ENCODE data around the gene GRIK5. TPM values are rescaled to one million over a fixed set of nuclear protein-coding genes. Genes with fewer than 3 reads are reported as not detected.

Gene GRIK5
- total RNA-seq, 1 experiment from 2014 or later: 0.61 TPM

- TF ChIP-seq CTCF (IDR thresholded peaks at IDR 0.05; ENCODE audit: unreplicated experiment): no peak
- intact Hi-C loops (cut with micrococcal nuclease; ENCODE audit: unreplicated experiment): no loop called here
- no TSS peak for BruUV-seq (replicated peaks)
- Mint-ChIP-seq H3K9me3 (ENCODE audit: low read depth, unreplicated experiment) (no peaks in the 10 kb centered on the region), H3K27ac (ENCODE audit: unreplicated experiment) (peak overlapping the region; percentile 1), H3K27me3 (ENCODE audit: unreplicated experiment) (no peaks in the 10 kb centered on the region), H3K4me1 (ENCODE audit: low read depth, unreplicated experiment) (peaks cover 61% of the 10 kb centered on the region), H3K36me3 (ENCODE audit: insufficient read depth, unreplicated experiment) (peaks cover 6% of the 10 kb centered on the region), H3K4me3 (ENCODE audit: low read depth, unreplicated experiment) (no peak overlapping the region)
- CTCF ChIA-PET: interaction anchor here (0.5 to 1.0 kb wide), 2 partner anchors 10 to 269 kb away, joined by 3 read pairs; no protein-coding TSS in a partner anchor
- no peak for DNase-seq
Observed at GRCh38 chr19:42115705-42116104, 45.7 kb upstream of the GRIK5 start.

GRCh38 chr19:42115219-42115618 lies 45.2 kb upstream of the GRIK5 start:
- no peaks in the 10 kb centered on the region for H3K9me3 Mint-ChIP-seq (ENCODE audit: low read depth, unreplicated experiment)
- DNase-seq: no peak
- peaks cover 57% of the 10 kb centered on the region for H3K4me1 Mint-ChIP-seq (ENCODE audit: low read depth, unreplicated experiment)
- H3K27me3 Mint-ChIP-seq (ENCODE audit: unreplicated experiment): no peaks in the 10 kb centered on the region
- H3K36me3 Mint-ChIP-seq (ENCODE audit: insufficient read depth, unreplicated experiment): peaks cover 6% of the 10 kb centered on the region
- no TSS peak for BruUV-seq (replicated peaks)
- intact Hi-C loops (cut with micrococcal nuclease; ENCODE audit: unreplicated experiment): no loop called here
- CTCF ChIA-PET: interaction anchor here (0.5 to 1.0 kb wide), 2 partner anchors 10 to 270 kb away, joined by 3 read pairs; no protein-coding TSS in a partner anchor
- TF ChIP-seq CTCF (IDR thresholded peaks at IDR 0.05; ENCODE audit: unreplicated experiment): no peak
- no peak overlapping the region for H3K4me3 Mint-ChIP-seq (ENCODE audit: low read depth, unreplicated experiment)
- H3K27ac Mint-ChIP-seq (ENCODE audit: unreplicated experiment): peak overlapping the region; percentile 1

- Mint-ChIP-seq H3K4me3 (ENCODE audit: low read depth, unreplicated experiment) (no peak overlapping the region), H3K27me3 (ENCODE audit: unreplicated experiment) (no peaks in the 10 kb centered on the region), H3K27ac (ENCODE audit: unreplicated experiment) (peak overlapping the region; percentile 61), H3K9me3 (ENCODE audit: low read depth, unreplicated experiment) (no peaks in the 10 kb centered on the region), H3K36me3 (ENCODE audit: insufficient read depth, unreplicated experiment) (peaks cover 6% of the 10 kb centered on the region), H3K4me1 (ENCODE audit: low read depth, unreplicated experiment) (peaks cover 57% of the 10 kb centered on the region)
- intact Hi-C loops (cut with micrococcal nuclease; ENCODE audit: unreplicated experiment): no loop called here
- CTCF ChIA-PET: interaction anchor here (0.6 to 1.3 kb wide), 3 partner anchors 13 to 62 kb away, joined by 4 to 5 read pairs (median 4); no protein-coding TSS in a partner anchor
- TF ChIP-seq CTCF (IDR thresholded peaks at IDR 0.05; ENCODE audit: unreplicated experiment): no peak
- no TSS peak for BruUV-seq (replicated peaks)
- DNase-seq: no peak
Observed at GRCh38 chr19:42114412-42114811, 44.4 kb upstream of the GRIK5 start.

- CTCF ChIA-PET: interaction anchor here (0.6 to 2.2 kb wide), 11 partner anchors 13 to 282 kb away, joined by 3 to 8 read pairs (median 4); partner anchors contain the start of gene POU2F2
- Mint-ChIP-seq H3K27ac (ENCODE audit: unreplicated experiment) (peak overlapping the region; percentile 61), H3K4me3 (ENCODE audit: low read depth, unreplicated experiment) (peak overlapping the region; percentile 19), H3K36me3 (ENCODE audit: insufficient read depth, unreplicated experiment) (peaks cover 6% of the 10 kb centered on the region), H3K9me3 (ENCODE audit: low read depth, unreplicated experiment) (no peaks in the 10 kb centered on the region), H3K27me3 (ENCODE audit: unreplicated experiment) (no peaks in the 10 kb centered on the region), H3K4me1 (ENCODE audit: low read depth, unreplicated experiment) (peaks cover 56% of the 10 kb centered on the region)
- intact Hi-C loops (cut with micrococcal nuclease; ENCODE audit: unreplicated experiment): no loop called here
- DNase-seq: peak; percentile 65
- no TSS peak for BruUV-seq (replicated peaks)
- no peak for TF ChIP-seq CTCF (IDR thresholded peaks at IDR 0.05; ENCODE audit: unreplicated experiment)
Observed at GRCh38 chr19:42113641-42114348, 43.8 kb upstream of the GRIK5 start.
